Measurements from ENCODE around the gene CAVIN2.

- TF ChIP-seq POLR2AphosphoS5 (IDR thresholded peaks at IDR 0.05; ENCODE audit: insufficient read depth in 1 of 2, low read depth in 1 of 2) (no peak), CTCF (IDR thresholded peaks at IDR 0.05) (no peak)
Measured at GRCh38 chr2:191824398-191824797, 22.5 kb downstream of the CAVIN2 start.
